Transverse colon (tissue), 4 donors: ENCODE data around the gene CCBE1. TPM values are rescaled to one million over a fixed set of nuclear protein-coding genes. Genes with fewer than 3 reads are reported as not detected.

Source experiments
- DNase-seq: peaks from one replicate; pipeline ENCODE4 v3.0.0-alpha.2; 2019
- H3K27ac ChIP-seq, 4 donors: fragments of 200-600 bp; sonication (generic); 2 replicates each; pipeline ENCODE4 v1.5.1; 2016 to 2018; ENCODE audit warnings: inconsistent platforms in 4 of 4
- H3K27me3 ChIP-seq: fragments of 200-600 bp; sonication (generic); 2 replicates; pipeline ENCODE4 v1.5.1; 2017; ENCODE audit warnings: inconsistent platforms
- H3K36me3 ChIP-seq, 4 donors: fragments of 200-600 bp; sonication (generic); 2 replicates each; pipeline ENCODE4 v1.5.1; 2017 to 2019; ENCODE audit warnings: inconsistent platforms in 4 of 4
- H3K4me1 ChIP-seq, 4 donors: fragments of 200-600 bp; sonication (generic); 2 replicates each; pipeline ENCODE4 v1.5.1; 2017 to 2020; ENCODE audit warnings: inconsistent platforms in 4 of 4
- H3K4me3 ChIP-seq, 4 donors: fragments of 200-600 bp; sonication (generic); 1 replicate in 1 of 4; 2 replicates in 3 of 4; pipeline versions ENCODE4 v1.5.1 to v1.6.1; 2017 to 2019; ENCODE audit warnings: inconsistent platforms in 4 of 4
- H3K9me3 ChIP-seq, 2 donors: fragments of 200-600 bp; sonication (generic); 2 replicates each; pipeline ENCODE4 v1.5.1; 2017 to 2019; ENCODE audit warnings: inconsistent platforms in 2 of 2
- CTCF ChIP-seq, 5 experiments: fragments of 200-600 bp in 3 of 5; fragments of 450-650 bp in 2 of 5; sonication (generic) in 3 of 5; IDR thresholded peaks; 1 replicate in 2 of 5; 2 replicates in 3 of 5; pipeline ENCODE4 v1.5.1; 2016 to 2017; ENCODE audit warnings: antibody characterized with exemption in 5 of 5, inconsistent platforms in 3 of 5, mild to moderate bottlenecking in 2 of 5, moderate library complexity in 1 of 5
- EP300 ChIP-seq: sonication (generic); formaldehyde crosslinking; IDR thresholded peaks from one replicate; pipeline ENCODE4 v1.6.1; 2017; ENCODE audit warnings: antibody characterized with exemption, low read depth
- POLR2A ChIP-seq: fragments of 450-650 bp; IDR thresholded peaks from one replicate; pipeline ENCODE4 v1.6.1; 2016; ENCODE audit warnings: antibody characterized with exemption, mild to moderate bottlenecking, moderate library complexity
- POLR2AphosphoS5 ChIP-seq, 3 donors: sonication (generic); formaldehyde crosslinking; IDR thresholded peaks; one replicate each; pipeline ENCODE4 v1.6.1; 2016; ENCODE audit warnings: antibody characterized with exemption in 3 of 3
- whole genome bisulfite sequencing, 2 donors: methylation state at CpG; one replicate each; pipeline ENCODE4 v1.1.5; 2018; ENCODE audit warnings: low coverage in 1 of 2; 5-methylcytosine and 5-hydroxymethylcytosine counted together
- in situ Hi-C, 4 donors: fragments of 200-750 bp; cut with MboI; loops; one replicate each; pipeline versions ENCODE4 v1.15.0 to v1.15.1; 2017; ENCODE audit warnings: low sequenced_read_pairs in 3 of 4, low pct_ligation_motif_present in 1 of 4, low pct_unique_long_range_greater_than_20kb in 1 of 4
- intact Hi-C: fragments of 100-400 bp; cut with DNase I; formaldehyde crosslinking; loops from one replicate; pipeline ENCODE4 v1.15.1; 2023; ENCODE audit warnings: low total_unique reads
- total RNA-seq, 4 donors: library from RNA; depleted of rRNA; stranded (reverse); fragments of >200 nt; gene quantifications; one replicate each; pipeline ENCODE4 v1.1.0, GENCODE V29; 2016

CCBE1 gene
- total RNA-seq, 4 donors from 2014 or later = 6.1 to 43.0 (median 15.7) TPM

- intact Hi-C loops (no loop called here), in situ Hi-C loops (no loop called here)
- TF ChIP-seq CTCF (IDR thresholded peaks at IDR 0.05) (no peak), POLR2AphosphoS5 (IDR thresholded peaks at IDR 0.05) (no peak), EP300 (no peak), POLR2A (no peak)
- Histone ChIP-seq H3K27me3 (no peaks in the 10 kb centered on the region), H3K27ac (no peak overlapping the region), H3K9me3 (no peaks in the 10 kb centered on the region), H3K4me3 (no peak overlapping the region), H3K4me1 (no peaks in the 10 kb centered on the region), H3K36me3 (no peaks in the 10 kb centered on the region)
- 34% methylated on average over 2 of the region's 2 CpGs; no CpG with 5 or more reads in 1 of the 2 donors for WGBS, 2 donors
- no peak for DNase-seq
Observed at GRCh38 chr18:59707306-59707705, 10.1 kb upstream of the CCBE1 start.

- Histone ChIP-seq H3K4me1 (peaks cover 0 to 5% (median 0%) of the 10 kb centered on the region in 4 donors), H3K27me3 (no peaks in the 10 kb centered on the region), H3K27ac (no peak overlapping the region), H3K9me3 (no peaks in the 10 kb centered on the region), H3K36me3 (no peaks in the 10 kb centered on the region), H3K4me3 (no peak overlapping the region)
- DNase-seq = no peak
- WGBS, 2 donors = 66 to 87% methylated on average over 3 to 5 of the region's 5 CpGs
- intact Hi-C loops = no loop called here
- in situ Hi-C loops = no loop called here
- TF ChIP-seq CTCF (IDR thresholded peaks at IDR 0.05) (no peak), POLR2AphosphoS5 (IDR thresholded peaks at IDR 0.05) (no peak), POLR2A (no peak), EP300 (no peak)
Observed at GRCh38 chr18:59706499-59706898, 9.3 kb upstream of the CCBE1 start.

- in situ Hi-C loops = no loop called here
- no peak overlapping the region for H3K4me3 ChIP-seq
- no peaks in the 10 kb centered on the region for H3K36me3 ChIP-seq
- no peaks in the 10 kb centered on the region for H3K9me3 ChIP-seq
- WGBS, 2 donors = 59 to 86% methylated on average over 1 of the region's 1 CpG
- H3K27me3 ChIP-seq = no peaks in the 10 kb centered on the region
- peaks cover 0 to 18% (median 4%) of the 10 kb centered on the region in 4 donors for H3K4me1 ChIP-seq
- intact Hi-C loops = no loop called here
- H3K27ac ChIP-seq = no peak overlapping the region
- no peak for DNase-seq
- no peak for TF ChIP-seq CTCF (IDR thresholded peaks at IDR 0.05)
- no peak for TF ChIP-seq POLR2AphosphoS5 (IDR thresholded peaks at IDR 0.05)
- TF ChIP-seq POLR2A = no peak
- no peak for TF ChIP-seq EP300
Observed at GRCh38 chr18:59705145-59705544, 7.9 kb upstream of the CCBE1 start.

GRCh38 chr18:59704146-59704545, 6.9 kb upstream of the CCBE1 start:
- intact Hi-C loops (no loop called here), in situ Hi-C loops (no loop called here)

More at GRCh38 chr18:59704146-59704545, 6.9 kb upstream of the CCBE1 start:
- no peak overlapping the region for H3K27ac ChIP-seq
- no peaks in the 10 kb centered on the region for H3K36me3 ChIP-seq
- 67 to 73% methylated on average over 1 of the region's 1 CpG for WGBS, 2 donors
- peaks cover 0 to 18% (median 4%) of the 10 kb centered on the region in 4 donors for H3K4me1 ChIP-seq
- H3K27me3 ChIP-seq = no peaks in the 10 kb centered on the region
- no peak overlapping the region for H3K4me3 ChIP-seq
- no peaks in the 10 kb centered on the region for H3K9me3 ChIP-seq
- no peak for DNase-seq
- no peak for TF ChIP-seq EP300
- no peak for TF ChIP-seq POLR2AphosphoS5 (IDR thresholded peaks at IDR 0.05)
- TF ChIP-seq CTCF (IDR thresholded peaks at IDR 0.05) = no peak
